Right lobe of liver (tissue), 4 donors: ENCODE data around the gene GTF2IRD1.

Source experiments
- POLR2A ChIP-seq: fragments of 450-650 bp; IDR thresholded peaks from one replicate; pipeline ENCODE4 v1.6.1; 2017; ENCODE audit warnings: antibody characterized with exemption, mild to moderate bottlenecking
- TF ChIP-seq, protein P1 (sequence below), 4 donors: fragments of 200-600 bp in 3 of 4; fragments of 450-650 bp in 1 of 4; IDR thresholded peaks; one replicate each; pipeline versions ENCODE4 v1.5.1 to v1.8.0; 2016 to 2022; ENCODE audit warnings: antibody characterized with exemption in 4 of 4, mild to moderate bottlenecking in 2 of 4
- donor health status: DM: no; HTN: no; CAD: no.
- donor health status: DM: no; HTN: no; CAD: no.
- donor health status: DM: no; HTN: yes; CAD: no.

DNA sequence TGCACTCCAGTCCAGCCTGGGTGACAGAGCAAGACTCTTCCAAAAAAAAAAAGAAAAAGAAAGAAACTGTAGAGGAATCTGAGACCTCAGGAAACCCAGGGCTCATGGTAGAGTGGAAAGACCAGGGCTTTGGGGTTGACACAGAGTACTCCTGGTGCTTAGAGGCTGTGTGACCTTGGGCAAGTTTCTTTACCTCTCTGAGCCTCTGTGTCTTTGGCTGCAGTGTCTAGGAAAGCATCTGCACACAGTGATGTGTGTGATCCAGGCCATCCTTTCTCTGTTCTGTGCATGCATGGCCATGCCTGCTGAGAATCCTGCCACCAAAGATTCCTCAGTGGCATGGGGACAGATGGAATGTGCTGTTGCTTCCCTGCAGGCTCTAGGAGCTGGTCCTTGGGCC is 132.1 kb downstream of the GTF2IRD1 start:
- no peak for TF ChIP-seq POLR2A
- TF ChIP-seq, protein P1, sequence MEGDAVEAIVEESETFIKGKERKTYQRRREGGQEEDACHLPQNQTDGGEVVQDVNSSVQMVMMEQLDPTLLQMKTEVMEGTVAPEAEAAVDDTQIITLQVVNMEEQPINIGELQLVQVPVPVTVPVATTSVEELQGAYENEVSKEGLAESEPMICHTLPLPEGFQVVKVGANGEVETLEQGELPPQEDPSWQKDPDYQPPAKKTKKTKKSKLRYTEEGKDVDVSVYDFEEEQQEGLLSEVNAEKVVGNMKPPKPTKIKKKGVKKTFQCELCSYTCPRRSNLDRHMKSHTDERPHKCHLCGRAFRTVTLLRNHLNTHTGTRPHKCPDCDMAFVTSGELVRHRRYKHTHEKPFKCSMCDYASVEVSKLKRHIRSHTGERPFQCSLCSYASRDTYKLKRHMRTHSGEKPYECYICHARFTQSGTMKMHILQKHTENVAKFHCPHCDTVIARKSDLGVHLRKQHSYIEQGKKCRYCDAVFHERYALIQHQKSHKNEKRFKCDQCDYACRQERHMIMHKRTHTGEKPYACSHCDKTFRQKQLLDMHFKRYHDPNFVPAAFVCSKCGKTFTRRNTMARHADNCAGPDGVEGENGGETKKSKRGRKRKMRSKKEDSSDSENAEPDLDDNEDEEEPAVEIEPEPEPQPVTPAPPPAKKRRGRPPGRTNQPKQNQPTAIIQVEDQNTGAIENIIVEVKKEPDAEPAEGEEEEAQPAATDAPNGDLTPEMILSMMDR (IDR thresholded peaks at IDR 0.05), result no peak
